Measurements from ENCODE around the gene C9orf78.

- TF ChIP-seq CTCF (conservative IDR thresholded peaks at IDR 0.05 in 1 of 2, IDR thresholded peaks at IDR 0.05 in 1 of 2; ENCODE audit: low read depth in 1 of 2, low read length in 2 of 2) (no peak), EZH2 (IDR thresholded peaks at IDR 0.05; ENCODE audit: low read length, missing control alignments) (no peak)
These were observed 32.3 kb upstream of the C9orf78 start for GRCh38 chr9:129867136-129868022.

Data from fibroblast of lung (primary cell).